ENCODE measurements around the gene CLEC2D.
"Not testable (repeated sequence)": the region's sequence is repeated elsewhere in the genome, so short reads cannot be mapped to it uniquely, and the experiment has no call there.

Gene CLEC2D

DNA sequence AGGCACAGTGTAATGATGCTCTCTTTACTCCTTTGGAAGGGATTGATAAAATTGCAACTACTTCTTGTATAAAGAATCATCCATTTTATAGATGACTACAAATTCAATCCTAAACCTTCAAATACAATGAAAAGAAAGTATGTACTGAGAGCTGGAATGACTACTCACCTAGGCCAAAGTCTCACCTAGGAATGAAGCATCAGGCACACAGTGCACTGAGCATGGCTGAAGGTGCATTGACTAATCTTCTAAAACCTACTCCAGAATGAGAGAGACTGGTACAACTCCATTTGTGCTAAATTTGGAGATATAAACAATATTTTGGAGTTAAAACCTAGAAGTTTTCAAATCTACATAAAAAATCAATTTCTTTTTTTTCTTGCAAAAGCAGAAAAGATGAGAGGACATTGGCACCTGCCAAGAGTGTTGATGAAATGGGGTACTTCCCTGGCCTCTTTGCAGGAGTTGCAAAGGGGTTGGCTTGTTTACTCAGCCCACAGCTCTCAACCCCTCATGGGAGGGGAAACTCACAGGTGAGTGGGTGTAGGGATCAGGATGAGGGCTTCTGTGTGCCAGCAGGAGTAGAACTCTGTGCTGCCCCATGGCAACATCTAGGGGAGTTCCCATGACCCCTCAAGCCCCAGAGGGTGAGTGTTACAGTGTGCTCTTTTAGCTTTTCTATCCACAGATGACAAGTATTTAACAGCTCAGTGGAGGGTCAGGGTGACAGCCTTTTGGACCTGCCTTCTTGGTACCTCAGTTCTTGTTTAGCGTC is 32.1 kb downstream of the CLEC2D start:
- no peak for FAIRE-seq

DNA sequence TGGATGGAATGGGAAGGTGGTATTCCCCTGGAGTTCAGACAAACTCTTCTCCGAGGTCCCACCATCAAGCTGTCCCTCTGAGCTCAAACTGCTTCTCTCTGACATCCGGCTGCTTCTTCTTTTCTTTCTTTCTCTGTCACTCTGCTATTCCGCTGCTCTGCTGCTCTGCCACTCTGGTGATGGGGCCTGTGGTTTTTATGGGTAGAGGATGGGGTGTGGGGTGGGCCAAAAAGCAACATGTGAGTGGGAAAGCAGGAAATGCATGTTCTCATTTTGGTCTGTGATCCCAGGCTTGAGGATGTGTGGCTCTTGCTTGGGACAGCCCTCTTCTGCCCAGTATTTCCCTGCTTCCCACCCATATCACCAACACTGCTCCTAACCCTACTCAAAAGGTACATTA is 32.7 kb downstream of the CLEC2D start:
- no peak for FAIRE-seq

DNA sequence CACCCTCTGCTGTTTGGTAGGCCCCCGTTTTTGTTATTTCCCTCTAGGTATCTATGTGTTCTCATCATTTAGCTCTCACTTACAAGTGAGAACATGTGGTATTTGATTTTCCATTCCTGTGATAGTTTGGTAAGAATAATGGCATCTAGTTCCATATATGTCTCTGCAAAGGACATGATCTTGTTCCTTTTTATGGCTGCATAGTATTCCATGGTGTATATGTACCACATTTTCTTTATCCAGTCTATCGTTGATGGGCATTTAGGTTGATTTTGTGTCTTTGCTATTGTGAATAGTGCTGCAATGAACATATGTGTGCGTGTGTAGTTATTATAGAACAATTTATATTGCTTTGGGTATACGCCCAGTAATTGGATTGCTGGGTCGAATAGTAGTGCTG is 35.0 kb downstream of the CLEC2D start:
- not testable (repeated sequence) for FAIRE-seq

DNA sequence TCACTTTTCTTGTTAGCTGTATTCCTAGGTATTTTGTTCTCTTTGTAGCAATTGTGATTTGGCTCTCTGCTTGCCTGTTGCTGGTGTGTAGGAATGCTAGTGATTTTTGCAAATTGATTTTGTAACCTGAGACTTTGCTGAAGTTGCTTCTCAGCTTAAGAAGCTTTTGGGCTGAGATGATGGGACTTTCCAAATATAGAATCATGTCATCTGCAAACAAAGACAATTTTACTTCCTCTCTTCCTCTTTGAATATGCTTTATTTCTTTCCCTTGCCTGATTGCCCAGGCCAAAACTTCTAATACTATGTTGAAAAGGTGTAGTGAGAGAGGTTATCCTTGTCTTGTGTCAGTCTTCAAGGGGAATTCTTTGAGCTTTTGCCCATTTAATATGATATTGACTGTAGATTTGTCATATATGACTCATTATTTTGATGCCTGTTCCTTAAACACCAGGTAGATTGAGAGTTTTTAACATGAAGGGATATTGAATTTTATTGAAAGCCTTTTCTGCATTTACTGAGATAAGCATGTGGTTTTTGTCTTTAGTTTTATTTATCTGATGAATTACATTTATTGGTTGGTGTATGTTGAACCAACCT is 36.7 kb downstream of the CLEC2D start:
- no peak for FAIRE-seq

DNA sequence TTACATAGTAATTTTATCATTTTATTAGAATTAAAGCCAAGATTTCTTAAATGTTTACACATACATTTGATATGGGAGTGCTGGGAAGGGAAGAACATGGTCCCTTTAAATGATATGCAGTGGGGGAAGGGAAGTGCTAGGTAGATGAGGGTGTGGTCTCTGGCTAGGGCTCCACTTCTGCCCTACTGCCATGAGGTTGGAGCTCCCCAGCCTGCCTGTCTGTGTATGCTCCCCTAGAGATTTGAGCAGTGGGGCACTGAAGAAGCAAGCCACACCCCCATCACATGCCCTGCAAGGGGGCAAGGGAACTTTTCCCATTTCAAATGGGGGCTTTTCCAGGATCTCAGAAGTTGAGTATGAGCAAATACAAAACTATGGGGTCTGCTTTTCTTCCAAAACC is 37.8 kb downstream of the CLEC2D start:
- no peak for FAIRE-seq

DNA sequence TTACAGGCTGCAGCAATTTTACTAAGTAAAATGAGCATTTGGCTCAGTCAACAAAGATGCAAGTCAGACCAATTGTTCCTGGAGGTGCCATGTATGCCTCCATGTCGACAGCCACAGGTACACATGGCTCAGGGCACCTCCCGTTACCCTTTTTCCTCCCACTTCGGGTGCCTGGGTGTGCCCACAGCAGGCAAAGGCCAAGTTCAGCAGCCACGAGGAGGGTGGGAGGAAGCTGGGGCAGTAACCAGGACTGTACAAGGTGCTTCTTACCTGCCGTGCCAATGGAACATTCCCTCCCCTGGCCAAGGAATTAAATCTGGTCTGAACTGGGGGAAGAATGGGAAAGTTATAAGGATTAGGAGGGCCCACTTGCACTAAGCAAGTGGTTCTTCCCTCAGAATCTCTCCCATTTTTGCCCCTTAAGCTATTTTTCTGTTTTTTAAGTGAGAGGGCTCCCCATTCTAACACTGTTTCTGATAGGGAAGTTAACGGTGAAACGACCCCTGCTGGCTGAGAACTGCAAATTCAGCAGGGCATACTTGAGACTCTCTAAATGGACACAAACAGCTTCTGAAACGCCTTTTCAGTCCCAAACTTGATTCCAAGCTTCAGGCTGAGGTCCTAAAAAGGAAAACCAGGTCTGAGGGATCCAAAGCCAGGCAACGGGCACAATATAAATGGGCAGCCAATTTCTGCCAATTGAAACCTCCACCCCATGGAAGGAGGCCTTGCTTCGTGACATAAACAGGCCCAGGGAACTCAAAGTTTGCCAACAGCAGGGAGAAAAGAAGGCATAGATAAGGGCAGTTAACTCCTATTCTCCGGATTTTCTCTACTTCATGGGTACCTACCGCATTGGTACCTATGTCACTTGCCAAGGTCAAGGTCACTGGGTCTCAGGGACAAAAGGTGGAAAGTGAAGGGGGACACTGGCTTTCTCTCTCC is 38.6 kb downstream of the CLEC2D start:
- FAIRE-seq, result peak; percentile 39

DNA sequence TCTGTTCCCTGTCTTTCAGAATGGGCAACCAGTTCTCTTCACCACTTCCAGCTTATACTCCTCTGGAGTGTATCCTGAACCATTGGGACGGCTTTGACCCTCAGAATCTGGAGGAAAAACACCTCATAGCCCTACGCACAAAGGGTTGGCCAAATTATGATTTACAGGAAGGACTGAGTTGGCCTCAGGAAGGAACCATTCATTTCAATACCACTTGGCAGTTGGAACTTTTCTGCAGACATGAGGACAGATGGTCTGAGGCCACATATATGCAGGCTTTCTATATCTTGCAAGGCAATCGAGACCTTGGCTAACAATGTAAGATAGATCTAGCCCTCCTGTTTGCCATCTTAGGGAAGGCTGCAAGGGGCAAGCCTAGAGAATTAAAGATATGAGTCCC is 39.3 kb downstream of the CLEC2D start:
- no peak for FAIRE-seq

DNA sequence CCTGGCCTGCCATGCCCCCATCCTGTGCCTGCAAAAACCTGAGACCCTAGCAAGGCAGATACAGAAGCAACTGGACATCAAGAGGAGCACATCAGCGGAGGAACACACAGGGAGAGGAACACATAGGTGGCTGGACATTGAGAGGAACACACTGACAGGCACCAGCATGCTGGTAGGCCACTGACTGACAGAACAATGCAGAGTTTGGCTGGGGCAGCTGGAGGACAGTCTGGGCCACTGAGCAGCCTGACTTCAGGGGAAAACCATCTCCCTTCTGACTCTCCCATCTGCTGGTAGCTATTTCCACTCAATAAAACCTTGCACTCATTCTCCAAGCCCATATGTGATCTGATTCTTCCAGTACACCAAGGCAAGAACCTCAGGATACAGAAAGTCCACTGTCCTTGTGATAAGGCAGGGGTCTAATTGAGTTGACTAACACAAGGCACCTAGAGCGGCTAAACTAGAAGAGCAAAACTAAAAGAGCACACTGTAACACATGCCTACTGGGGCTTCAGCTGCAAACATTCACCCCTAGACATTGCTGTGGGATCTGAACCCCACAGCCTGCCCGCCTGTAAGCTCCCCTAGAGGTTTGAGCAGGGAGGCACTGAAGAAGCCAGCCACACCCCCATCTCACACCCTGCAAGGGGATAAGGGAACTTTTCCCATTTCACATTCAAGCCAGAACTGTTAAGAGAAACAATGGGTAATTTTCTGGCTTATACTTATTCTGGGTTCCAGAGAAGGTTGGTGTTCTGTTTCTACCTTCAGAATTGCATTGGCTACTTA is 41.3 kb downstream of the CLEC2D start:
- no peak for FAIRE-seq

DNA sequence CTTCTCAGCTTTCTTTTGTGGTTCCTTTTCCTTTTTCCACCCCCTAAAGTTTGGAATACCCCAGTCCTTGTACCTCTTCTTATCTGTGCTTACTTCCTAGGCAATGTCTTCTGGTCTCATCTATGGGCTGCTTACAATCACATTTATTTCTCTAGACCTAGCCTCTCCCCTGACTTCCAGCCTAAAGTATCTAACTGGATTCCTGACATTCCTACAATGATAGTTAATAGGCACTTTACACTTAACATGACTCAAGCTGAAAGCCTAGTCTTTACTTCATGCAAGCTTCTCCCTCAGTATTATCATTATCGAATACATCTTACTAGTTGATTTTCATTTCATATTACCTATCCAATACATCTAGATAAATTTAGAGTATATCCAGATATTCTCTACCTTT is 42.2 kb downstream of the CLEC2D start:
- no peak for FAIRE-seq

DNA sequence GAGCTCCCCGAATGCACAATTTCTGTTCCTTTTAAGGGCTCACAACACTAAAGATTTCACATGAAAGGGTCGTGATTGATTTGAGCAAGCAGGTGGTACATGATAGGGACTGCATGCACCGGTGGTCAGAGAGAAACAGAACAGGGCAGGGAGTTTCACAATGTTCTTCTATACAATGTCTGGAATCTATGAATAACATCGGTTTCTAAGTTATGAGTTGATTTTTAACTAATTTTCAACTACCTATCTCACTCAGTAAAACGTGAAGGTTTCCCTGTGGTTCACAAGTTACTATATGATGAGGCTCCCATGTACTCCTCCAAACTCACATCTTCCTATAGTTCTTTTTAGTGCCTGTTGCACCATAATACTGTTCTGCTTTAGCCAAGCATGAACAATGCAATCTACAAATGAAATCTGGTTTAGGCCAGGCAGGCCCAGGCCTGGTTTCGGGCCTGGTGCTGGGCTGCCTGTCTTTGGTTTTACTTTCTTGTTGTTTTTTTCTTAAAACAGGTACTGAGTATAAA is 43.6 kb downstream of the CLEC2D start:
- FAIRE-seq, result not testable (repeated sequence)

DNA sequence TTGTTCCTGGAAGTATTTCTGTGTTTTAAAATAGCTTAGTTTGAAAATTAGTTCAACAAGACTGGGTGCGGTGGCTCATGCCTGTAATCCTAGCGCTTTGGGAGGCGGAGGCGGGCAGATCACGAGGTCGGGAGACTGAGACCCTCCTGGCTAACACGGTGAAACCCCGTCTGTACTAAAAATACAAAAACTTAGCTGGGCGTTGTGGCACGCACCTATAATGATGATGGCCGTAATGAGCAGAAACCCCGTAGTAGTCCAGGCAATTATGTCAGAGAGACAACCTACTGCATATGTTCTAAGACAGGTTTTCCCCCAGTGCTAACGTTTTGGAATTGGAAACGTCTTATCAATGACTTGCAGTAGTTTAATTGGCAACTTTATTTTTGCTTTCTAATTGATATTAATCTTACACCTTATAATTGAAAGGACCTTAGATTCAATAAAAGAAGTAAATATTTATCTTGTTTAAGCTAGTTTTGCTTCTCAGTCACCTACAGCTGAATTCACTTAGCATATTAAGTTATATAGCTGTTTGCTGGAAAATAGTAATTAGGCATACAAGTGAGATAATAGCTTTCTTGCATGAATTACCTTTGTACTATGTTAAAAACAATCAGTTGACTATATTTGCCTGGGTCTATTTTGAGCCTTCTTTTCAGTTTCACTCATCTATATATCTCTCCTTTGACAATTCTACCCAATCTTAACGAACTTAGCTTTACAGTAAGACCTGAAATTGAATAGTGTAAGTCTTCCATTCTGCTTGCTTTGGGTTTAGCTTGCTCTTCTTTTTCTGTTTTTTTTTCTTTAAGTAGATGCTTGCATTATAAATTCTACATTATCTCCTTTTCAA is 47.8 kb downstream of the CLEC2D start:
- FAIRE-seq, result no peak

DNA sequence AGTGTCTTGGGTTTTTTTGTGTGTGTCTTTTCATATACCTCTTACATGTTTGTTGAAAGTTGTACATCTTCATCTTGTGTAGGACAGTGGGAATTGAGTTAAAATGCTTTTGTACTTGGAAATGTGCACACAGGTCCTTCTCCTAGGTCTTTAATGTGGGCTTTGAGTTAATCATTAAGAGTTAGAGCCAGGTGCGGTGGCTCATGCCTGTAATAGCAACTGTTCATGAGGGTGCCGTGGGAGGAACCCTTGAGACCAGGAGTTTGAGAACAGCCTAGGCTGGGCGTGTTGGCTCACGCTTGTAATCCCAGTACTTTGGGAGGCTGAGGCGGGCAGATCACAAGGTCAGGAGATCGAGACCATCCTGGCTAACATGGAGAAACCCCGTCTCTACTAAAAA is 49.5 kb downstream of the CLEC2D start:
- FAIRE-seq, result no peak

DNA sequence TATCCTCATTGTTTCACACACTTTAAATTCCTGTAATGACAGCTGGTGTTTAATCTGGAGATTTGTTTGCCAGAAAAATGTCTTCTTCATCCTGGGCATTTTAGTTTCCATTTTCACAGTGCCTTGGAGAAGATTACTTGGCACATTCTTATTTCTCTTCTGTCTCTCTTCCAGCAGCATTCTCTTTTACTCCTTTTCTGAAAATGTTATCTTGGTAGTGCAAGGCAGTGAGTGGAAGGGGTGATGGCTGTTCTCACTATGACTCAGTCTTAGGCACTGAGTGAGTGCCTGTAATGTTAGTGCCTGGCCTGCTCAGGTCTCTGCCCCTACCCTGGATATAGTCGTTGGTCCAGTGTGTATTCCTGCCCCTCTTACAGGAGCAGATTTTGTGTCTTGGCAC is 50.3 kb downstream of the CLEC2D start:
- no peak for FAIRE-seq

DNA sequence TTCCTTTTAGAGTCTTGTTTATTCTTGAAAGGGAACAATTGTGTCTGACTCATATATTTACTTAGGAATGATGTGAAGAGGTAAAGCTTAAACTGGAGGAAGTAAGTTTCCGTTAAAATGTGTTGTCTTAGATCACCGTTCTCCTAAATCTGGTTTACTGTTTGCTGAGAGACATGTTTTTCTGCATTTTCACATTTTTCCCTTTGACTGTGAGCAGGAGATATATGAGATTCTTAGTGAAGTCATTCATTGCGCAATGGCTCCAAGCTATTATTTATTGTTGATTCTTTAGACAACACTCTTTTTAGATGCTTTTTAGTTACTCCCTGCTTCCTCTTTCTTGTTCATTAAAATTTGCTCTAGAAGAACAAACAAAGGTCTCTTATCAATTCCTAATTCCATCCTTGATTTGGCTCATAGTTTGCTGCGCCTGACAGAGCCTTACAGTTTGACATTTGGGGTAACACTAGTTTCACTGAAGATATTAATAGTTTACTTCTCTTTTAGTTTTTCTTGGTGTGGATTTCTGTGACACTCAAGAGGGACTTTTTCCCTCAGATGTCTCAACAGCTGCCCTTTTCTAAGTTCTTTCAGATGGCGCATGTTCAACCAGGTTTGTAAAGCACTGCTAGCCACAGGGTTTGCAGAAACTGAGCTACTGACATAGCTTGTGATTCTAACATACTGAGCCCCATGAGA is 52.0 kb downstream of the CLEC2D start:
- no peak for FAIRE-seq

DNA sequence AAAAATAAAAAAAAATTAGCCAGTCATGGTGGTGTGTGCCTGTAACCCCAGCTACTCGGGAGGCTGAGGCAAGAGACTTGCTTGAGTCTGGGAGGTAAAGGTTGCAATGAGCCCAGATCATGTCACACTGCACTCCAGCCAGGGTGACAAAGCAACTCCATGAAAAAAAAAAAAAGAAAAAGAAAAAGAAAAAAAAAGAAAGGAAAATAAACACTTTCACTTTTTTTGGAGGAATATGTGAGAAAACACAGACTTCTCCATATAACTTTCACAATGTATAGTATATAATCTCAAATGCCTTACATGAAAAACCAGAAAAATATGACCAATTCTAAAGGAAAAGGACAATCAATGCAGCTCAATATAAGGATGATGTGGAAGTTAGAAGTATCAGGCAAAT is 54.5 kb downstream of the CLEC2D start:
- FAIRE-seq, result no peak

DNA sequence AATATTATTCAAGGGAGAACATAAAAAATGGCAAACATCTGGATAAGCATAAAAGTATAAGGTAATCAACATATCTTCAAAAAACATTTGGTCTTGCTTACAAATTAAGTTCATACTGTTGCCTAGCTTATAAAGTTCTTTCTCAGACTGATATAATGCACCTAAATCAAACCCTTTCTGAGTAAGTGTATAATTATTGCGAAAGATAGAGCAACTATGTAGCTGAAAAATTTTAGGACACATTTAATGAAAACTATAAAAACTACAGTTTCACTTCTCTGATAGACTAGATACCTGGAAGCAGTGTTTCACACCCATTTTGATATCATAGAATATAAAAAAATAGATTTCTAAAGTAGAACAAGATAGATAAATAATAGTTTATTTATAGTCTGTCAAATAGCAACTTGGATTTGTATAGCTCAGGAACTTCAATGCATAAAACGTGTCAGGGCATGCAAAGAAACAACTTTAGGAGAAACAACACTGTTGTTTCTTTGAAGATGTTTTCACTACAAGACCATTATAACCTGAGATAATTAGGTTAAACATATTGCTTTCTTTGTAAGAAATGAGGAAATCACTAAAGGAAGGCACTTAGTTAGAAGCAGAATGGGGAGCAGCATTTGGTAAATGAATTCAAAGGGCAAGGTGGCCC is 55.8 kb downstream of the CLEC2D start:
- no peak for FAIRE-seq

DNA sequence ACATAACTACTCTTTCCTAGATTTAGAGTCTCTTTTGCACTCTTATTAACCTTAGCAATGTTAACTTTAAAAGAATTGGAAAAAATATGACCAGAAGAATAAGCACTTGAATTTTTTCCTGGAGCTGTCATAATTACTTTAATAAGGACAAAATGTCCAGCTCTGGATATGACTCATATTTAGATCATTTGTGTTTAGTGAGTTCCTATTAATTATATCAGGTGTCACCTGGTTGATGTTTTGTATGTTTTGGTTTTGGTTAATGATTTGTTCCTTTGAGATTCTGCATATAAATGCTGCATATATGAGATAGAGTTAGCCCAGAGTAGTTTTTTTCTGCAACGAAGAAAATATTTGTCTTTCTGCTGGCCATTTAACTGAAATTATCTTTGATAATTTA is 58.3 kb downstream of the CLEC2D start:
- FAIRE-seq, result no peak

DNA sequence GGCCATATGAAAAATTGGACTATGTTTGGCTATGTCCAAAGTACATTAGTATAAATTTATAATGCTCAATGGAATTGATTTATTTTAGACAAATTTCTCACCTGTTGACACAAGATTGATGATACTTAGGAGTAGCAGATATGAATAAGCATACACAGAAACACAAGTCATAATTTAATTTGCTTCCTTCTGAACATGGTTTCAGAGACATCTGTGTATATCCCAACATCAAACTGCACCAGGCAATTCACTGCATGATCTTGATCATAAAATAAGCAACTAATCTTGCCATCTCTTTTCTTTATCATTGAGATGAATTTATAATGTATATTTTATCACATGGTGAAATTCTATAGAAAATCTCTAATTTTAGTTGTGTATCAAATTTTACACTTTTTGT is 59.6 kb downstream of the CLEC2D start:
- no peak for FAIRE-seq

DNA sequence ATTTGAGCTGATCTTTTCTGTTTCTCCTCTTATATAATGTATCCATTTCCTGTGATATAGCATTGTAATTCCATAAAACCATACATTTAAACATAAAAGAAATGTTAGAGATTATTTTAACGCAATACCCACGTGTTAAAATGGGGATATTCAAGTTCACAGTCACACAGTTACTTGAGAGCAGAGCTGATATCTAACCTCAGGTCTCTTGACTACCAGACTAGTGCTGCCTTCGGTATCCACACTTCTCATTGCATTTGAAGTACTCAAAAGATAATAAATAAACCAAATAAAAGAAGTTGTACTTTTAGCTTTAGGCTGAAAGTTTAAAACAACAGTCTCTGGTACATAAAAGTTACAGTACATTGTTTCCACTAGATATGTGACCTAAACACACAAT is 60.5 kb downstream of the CLEC2D start:
- no peak for FAIRE-seq

DNA sequence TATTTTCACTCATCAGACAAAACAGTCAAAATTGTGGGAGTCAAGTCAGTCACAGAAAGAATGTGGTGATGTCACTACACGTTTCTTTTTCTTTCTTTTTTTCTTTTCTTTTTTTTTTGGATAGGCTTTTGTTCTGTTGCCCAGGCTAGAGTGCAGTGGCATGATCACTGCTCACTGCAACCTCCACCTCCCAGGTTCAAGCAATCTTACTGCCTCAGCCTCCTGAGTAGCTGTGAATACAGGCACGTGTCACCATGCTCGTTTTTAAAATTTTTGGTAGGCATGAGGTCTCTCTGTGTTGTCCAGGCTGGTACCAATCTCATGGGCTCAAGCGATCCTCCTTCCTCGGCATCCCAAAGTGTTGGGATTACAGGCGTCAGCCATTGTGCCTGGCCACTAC is 61.1 kb downstream of the CLEC2D start:
- no peak for FAIRE-seq

Data from G401.6 (cell line).